Bronchial epithelial cell (primary cell): ENCODE results near the gene SF3B2. TPM values are rescaled to one million over a fixed set of nuclear protein-coding genes. Genes with fewer than 3 reads are reported as not detected.

ENCODE experiments used
- DNase-seq: peaks from one replicate; pipeline ENCODE4 v3.0.0-alpha.2; 2010; ENCODE audit warnings: low read depth
- FAIRE-seq: peaks from 2 replicates; lab custom pipeline; 2011; peaks lifted over from hg19 to GRCh38; lab: Jason Lieb, UNC
- H3K27me3 ChIP-seq: 2 replicates; pipeline ENCODE4 v1.5.1; 2011; ENCODE audit warnings: low read length; ENCODE audit not compliant: control insufficient read depth, insufficient read depth
- H3K36me3 ChIP-seq: 2 replicates; pipeline ENCODE4 v1.5.1; 2011; ENCODE audit warnings: low read length; ENCODE audit not compliant: control insufficient read depth, insufficient read depth
- H3K4me3 ChIP-seq: 2 replicates; pipeline ENCODE4 v1.5.1; 2011; ENCODE audit warnings: mild to moderate bottlenecking, low read depth, low read length, control low read depth
- total RNA-seq: library from RNA; depleted of rRNA; stranded (reverse); fragments of >200 nt; gene quantifications from 2 replicates; pipeline ENCODE4 v1.2.1, GENCODE V29; 2014
- TF ChIP-seq, protein P1 (sequence below): IDR thresholded peaks from 2 replicates; pipeline ENCODE4 v1.5.1; 2011; ENCODE audit warnings: mild to moderate bottlenecking, moderate library complexity, low read length, control low read depth, inconsistent platforms; ENCODE audit not compliant: insufficient read depth, severe bottlenecking

Gene SF3B2
- total RNA-seq, 1 donor from 2014 or later: 88.2 TPM

DNA sequence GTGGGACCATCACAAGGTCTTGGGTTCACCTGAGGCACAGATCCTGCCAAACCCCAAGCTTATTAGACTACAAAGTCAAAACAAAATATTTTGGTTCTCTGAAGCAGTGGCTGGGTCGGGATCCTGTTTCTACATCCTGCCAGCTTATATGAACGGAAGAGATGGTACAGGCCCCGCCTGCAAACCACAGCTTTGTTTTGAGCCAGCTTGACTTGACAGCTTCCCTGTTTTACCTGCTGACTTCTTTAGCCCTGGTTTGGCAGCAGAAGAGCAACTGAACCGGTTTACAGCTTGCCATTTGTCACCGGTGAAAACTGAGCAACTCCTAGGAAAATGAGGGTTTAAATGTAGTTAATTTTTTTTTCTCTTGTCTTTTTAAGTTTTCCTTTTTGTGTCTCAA lies 29.3 kb downstream of the SF3B2 start:
- H3K36me3 ChIP-seq: no peaks in the 10 kb centered on the region
- TF ChIP-seq, protein P1, sequence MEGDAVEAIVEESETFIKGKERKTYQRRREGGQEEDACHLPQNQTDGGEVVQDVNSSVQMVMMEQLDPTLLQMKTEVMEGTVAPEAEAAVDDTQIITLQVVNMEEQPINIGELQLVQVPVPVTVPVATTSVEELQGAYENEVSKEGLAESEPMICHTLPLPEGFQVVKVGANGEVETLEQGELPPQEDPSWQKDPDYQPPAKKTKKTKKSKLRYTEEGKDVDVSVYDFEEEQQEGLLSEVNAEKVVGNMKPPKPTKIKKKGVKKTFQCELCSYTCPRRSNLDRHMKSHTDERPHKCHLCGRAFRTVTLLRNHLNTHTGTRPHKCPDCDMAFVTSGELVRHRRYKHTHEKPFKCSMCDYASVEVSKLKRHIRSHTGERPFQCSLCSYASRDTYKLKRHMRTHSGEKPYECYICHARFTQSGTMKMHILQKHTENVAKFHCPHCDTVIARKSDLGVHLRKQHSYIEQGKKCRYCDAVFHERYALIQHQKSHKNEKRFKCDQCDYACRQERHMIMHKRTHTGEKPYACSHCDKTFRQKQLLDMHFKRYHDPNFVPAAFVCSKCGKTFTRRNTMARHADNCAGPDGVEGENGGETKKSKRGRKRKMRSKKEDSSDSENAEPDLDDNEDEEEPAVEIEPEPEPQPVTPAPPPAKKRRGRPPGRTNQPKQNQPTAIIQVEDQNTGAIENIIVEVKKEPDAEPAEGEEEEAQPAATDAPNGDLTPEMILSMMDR: no peak
- no peaks in the 10 kb centered on the region for H3K27me3 ChIP-seq
- peak; percentile 91 for DNase-seq
- peak overlapping the region; percentile 1 for H3K4me3 ChIP-seq
- FAIRE-seq: no peak

DNA sequence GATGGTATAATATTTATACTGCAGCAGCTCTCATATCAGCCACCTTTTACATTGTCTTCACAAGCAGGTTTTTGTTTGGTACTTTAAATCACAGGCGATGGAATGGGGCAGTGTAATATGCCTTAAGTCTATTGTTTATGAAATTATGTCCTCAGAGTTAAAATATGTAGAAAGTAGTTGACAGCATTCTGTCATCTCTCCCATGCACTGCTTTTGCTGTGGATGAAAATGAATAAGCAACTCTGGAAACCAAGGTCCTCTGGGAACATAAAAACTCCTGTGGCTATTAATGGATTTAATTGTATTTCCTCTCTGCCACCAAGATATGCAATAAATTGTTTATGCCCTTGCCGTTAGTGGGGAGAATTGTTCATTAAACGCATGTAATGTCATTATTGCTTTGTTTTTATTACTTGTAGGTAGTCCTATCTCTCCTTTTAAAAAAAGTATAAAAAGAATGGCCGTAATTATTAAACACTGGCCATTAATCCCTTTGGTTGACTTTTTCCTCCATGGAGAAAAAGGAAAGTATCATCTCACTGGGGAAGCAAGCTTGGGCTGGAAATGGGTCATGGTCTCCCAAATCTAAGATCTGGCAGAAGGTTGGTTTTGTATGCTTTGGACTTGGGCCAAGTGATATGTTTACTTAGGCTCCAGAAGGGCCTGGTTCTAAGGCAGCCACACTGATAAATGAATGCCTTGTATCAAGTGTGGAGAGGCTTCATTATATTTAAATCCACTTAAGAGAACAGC lies 31.0 kb downstream of the SF3B2 start:
- no peak for DNase-seq
- H3K36me3 ChIP-seq: no peaks in the 10 kb centered on the region
- FAIRE-seq: no peak
- H3K27me3 ChIP-seq: no peaks in the 10 kb centered on the region
- TF ChIP-seq, protein P1: no peak
- no peak overlapping the region for H3K4me3 ChIP-seq

DNA sequence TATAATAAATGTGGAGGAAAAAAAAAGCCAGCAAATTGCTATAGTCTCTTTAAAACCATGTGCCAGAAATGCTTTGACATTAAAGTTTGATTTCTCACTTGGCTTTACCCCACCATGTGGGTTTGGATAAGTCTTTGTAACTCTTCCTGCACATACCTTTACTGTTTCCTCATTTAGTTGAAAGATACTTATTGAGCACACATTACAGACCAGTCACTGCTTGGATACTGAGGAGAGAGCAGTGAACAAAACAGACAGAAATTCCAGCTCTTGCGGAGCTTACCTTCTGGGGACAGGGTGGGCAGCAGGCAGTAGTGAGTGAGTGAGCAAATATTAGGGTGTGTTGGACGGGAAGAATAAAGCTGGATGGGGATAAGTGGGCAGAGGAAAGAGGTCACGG lies 31.6 kb downstream of the SF3B2 start:
- no peaks in the 10 kb centered on the region for H3K36me3 ChIP-seq
- no peak for DNase-seq
- no peak overlapping the region for H3K4me3 ChIP-seq
- no peak for FAIRE-seq
- TF ChIP-seq, protein P1: no peak
- H3K27me3 ChIP-seq: no peaks in the 10 kb centered on the region

DNA sequence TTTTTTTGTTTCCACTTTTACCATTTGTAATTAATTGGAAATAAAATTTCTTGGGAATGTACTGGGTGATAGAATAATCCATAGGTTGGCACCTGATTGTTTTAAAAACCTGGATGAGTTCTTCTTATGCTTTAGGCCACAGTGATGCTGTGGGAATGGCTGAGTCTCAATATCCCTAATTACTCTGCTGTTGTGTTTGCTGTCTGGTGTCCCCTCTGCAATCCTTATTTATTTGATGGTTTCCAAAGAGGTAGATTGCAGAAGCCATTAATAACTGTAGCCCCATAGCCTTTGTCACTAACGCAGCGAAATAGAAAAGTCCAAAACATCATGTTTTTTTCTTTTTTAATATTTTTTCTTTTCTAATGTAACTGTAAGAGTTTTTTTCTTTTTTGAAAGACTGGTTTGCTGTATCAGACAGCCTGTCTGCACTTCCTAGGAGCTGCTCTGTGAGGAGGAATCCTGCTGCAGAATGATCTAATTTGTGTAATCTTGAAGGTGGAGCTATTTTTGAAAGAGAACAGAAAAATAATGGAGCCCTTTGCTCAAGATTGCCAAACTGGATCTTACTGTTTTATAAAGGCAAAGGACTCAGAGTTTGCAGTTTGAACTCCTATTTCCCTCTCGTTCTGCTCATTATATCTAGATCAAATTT lies 32.8 kb downstream of the SF3B2 start:
- FAIRE-seq: no peak
- Histone ChIP-seq H3K36me3 (no peaks in the 10 kb centered on the region), H3K4me3 (no peak overlapping the region), H3K27me3 (no peaks in the 10 kb centered on the region)
- TF ChIP-seq, protein P1: no peak
- DNase-seq: no peak

DNA sequence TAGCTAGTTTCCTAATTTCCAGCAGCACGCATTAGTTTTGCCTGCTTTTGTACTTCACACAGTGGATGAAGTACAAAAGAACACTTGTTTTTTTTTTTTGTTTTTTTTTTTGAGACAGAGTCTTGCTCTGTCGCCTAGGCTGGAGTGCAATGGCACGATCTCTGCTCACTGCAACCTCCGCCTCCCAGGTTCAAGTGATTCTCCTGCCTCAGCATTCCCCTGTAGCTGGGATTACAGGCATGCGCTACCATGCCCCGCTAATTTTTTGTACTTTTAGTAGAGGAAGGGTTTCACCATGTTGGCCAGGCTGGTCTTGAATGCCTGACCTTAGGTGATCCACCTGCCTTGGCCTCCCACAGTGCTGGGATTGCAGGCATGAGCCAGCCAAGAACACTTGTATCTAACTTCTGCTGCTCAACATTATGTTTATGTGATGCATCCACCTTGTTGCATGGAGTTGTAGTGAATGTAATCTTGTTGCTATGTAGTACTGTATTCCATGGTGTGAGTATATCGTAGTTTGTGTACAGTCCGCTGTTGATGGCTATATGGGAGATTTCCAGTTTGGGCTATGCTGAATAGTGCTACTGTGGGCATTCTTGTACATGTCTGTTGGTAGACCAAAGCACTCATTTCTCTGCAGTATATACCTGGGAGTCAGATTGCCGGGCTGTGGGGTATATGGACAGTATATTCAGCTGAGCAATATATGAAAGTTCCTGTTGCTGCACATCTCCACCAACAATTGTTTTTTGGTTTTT lies 35.2 kb downstream of the SF3B2 start:
- Histone ChIP-seq H3K27me3 (no peaks in the 10 kb centered on the region), H3K36me3 (no peaks in the 10 kb centered on the region), H3K4me3 (no peak overlapping the region)
- DNase-seq (no peak), FAIRE-seq (no peak)
- TF ChIP-seq, protein P1: no peak
